ENCODE data around the gene SLC25A21.
"Not testable (repeated sequence)": the region's sequence is repeated elsewhere in the genome, so short reads cannot be mapped to it uniquely, and the experiment has no call there.

SLC25A21 gene

GRCh38 chr14:37210448-37210847 lies 38.0 kb upstream of the SLC25A21 start:
- Histone ChIP-seq H4K20me1 (ENCODE audit: low read depth, low read length) (no peaks in the 10 kb centered on the region), H3K4me3 (ENCODE audit: insufficient read depth, low read length, poor library complexity, severe bottlenecking) (no peak overlapping the region), H3K79me2 (ENCODE audit: insufficient read depth, low read length) (no peaks in the 10 kb centered on the region), H3K27ac (ENCODE audit: low read depth, low read length) (no peak overlapping the region), H2AFZ (ENCODE audit: low read depth, low read length, severe bottlenecking) (no peak overlapping the region), H3K27me3 (ENCODE audit: low read length) (no peaks in the 10 kb centered on the region), H3F3A (ENCODE audit: insufficient read depth) (no peaks in the 10 kb centered on the region), H3K9ac (ENCODE audit: low read length) (no peak overlapping the region), H3K4me2 (ENCODE audit: low read depth, low read length, poor library complexity, severe bottlenecking) (no peak overlapping the region), H3K9me2 (replicated peaks; ENCODE audit: insufficient read depth, low read length) (no peaks in the 10 kb centered on the region), H3K9me3 (ENCODE audit: insufficient read depth, low read length) (peaks cover 4% of the 10 kb centered on the region; the same call in 1 of the 2 replicates), H3K36me3 (ENCODE audit: low read length) (no peaks in the 10 kb centered on the region)
- TF ChIP-seq CTCF (IDR thresholded peaks at IDR 0.05; ENCODE audit: insufficient read depth, low read length, poor library complexity, severe bottlenecking) (no peak), EZH2phosphoT487 (conservative IDR thresholded peaks at IDR 0.05; ENCODE audit: low read length) (no peak)

DNA sequence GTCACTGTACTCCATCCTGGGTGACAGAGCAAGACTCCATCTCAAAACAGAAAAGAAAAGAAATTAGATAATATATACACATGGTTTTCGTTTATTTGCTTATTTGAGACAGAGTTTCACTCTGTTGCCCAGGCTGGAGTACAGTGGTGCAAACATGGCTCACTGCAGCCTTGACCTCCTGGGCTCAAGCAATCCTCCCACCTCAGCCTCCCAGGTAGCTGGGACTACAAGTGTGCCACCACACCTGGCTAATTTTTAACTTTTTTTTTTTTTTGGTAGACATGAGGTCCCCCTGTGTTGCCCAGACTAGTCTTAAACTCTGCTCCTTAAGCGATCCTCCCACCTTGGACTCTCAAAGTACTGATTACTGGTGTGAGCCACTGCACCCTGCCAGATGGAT lies 37.2 kb upstream of the SLC25A21 start:
- H3K79me2 ChIP-seq (ENCODE audit: insufficient read depth, low read length); H4K20me1 ChIP-seq (ENCODE audit: low read depth, low read length); H2AFZ ChIP-seq (ENCODE audit: low read depth, low read length, severe bottlenecking); H3K9me2 ChIP-seq (replicated peaks; ENCODE audit: insufficient read depth, low read length); H3K4me3 ChIP-seq (ENCODE audit: insufficient read depth, low read length, poor library complexity, severe bottlenecking); H3K36me3 ChIP-seq (ENCODE audit: low read length); H3K4me2 ChIP-seq (ENCODE audit: low read depth, low read length, poor library complexity, severe bottlenecking); H3K27ac ChIP-seq (ENCODE audit: low read depth, low read length); H3F3A ChIP-seq (ENCODE audit: insufficient read depth); H3K27me3 ChIP-seq (ENCODE audit: low read length); H3K9ac ChIP-seq (ENCODE audit: low read length); H3K9me3 ChIP-seq (ENCODE audit: insufficient read depth, low read length): not testable (repeated sequence)

DNA sequence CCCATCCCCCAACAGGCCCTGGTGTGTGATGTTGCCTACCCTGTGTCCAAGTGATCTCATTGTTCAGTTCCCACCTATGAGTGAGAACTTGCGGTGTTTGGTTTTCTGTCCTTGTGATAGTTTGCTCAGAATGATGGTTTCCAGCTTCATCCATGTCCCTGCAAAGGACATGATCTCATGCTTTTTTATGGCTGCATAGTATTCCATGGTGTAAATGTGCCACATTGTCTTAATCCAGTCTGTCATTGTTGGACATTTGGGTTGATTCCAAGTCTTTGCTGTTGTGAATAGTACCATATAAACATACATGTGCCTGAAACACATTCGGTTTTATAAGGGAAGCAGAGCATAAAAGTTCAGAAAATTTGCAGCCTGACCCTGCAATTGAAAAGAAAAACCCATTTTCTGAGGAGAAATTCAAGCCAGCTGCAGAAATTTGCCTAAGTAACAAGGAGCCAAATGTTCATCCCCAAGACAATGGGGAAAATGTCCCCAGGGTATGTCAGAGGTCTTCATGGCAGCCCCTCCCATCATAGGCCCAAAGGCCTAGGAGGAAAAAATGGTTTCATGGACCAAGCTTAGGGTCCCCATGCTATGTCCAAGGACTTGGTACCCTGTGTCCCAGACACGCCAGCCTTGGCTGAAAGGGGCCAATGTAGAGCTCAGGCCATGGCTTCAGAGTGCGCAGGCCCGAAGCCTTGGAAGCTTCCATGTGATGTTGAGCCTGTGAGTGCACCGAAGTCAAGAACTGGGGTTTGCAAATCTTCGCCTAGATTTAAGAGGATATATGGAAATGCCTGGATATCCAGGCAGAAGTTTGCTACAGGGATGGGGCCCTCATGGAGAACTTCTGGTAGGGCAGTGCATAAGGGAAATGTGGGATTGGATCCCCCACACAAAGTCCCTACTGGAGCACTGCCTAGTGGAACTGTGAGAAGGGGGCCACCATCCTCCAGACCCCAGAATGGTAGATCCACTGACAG lies 33.5 kb upstream of the SLC25A21 start:
- H3K9me2 ChIP-seq (replicated peaks; ENCODE audit: insufficient read depth, low read length); H3F3A ChIP-seq (ENCODE audit: insufficient read depth); H3K4me3 ChIP-seq (ENCODE audit: insufficient read depth, low read length, poor library complexity, severe bottlenecking); H2AFZ ChIP-seq (ENCODE audit: low read depth, low read length, severe bottlenecking); H3K27me3 ChIP-seq (ENCODE audit: low read length); H3K4me2 ChIP-seq (ENCODE audit: low read depth, low read length, poor library complexity, severe bottlenecking); H3K79me2 ChIP-seq (ENCODE audit: insufficient read depth, low read length); H3K9ac ChIP-seq (ENCODE audit: low read length); H3K9me3 ChIP-seq (ENCODE audit: insufficient read depth, low read length); H3K36me3 ChIP-seq (ENCODE audit: low read length); H3K27ac ChIP-seq (ENCODE audit: low read depth, low read length); H4K20me1 ChIP-seq (ENCODE audit: low read depth, low read length): not testable (repeated sequence)

GRCh38 chr14:37203423-37203822 lies 31.0 kb upstream of the SLC25A21 start:
- no peaks in the 10 kb centered on the region for H4K20me1 ChIP-seq (ENCODE audit: low read depth, low read length)
- no peak overlapping the region for H3K9ac ChIP-seq (ENCODE audit: low read length)
- H3K9me3 ChIP-seq (ENCODE audit: insufficient read depth, low read length): peaks cover 4% of the 10 kb centered on the region; the same call in 1 of the 2 replicates
- H3K27me3 ChIP-seq (ENCODE audit: low read length): no peaks in the 10 kb centered on the region
- H3K36me3 ChIP-seq (ENCODE audit: low read length): no peaks in the 10 kb centered on the region
- H3K79me2 ChIP-seq (ENCODE audit: insufficient read depth, low read length): no peaks in the 10 kb centered on the region
- H3F3A ChIP-seq (ENCODE audit: insufficient read depth): no peaks in the 10 kb centered on the region
- H2AFZ ChIP-seq (ENCODE audit: low read depth, low read length, severe bottlenecking): no peak overlapping the region
- no peak overlapping the region for H3K4me2 ChIP-seq (ENCODE audit: low read depth, low read length, poor library complexity, severe bottlenecking)
- no peak overlapping the region for H3K27ac ChIP-seq (ENCODE audit: low read depth, low read length)
- H3K4me3 ChIP-seq (ENCODE audit: insufficient read depth, low read length, poor library complexity, severe bottlenecking): no peak overlapping the region
- TF ChIP-seq EZH2phosphoT487 (conservative IDR thresholded peaks at IDR 0.05; ENCODE audit: low read length) (no peak), CTCF (IDR thresholded peaks at IDR 0.05; ENCODE audit: insufficient read depth, low read length, poor library complexity, severe bottlenecking) (no peak)
- no peaks in the 10 kb centered on the region for H3K9me2 ChIP-seq (replicated peaks; ENCODE audit: insufficient read depth, low read length)

All from SU-DHL-6 (cell line).